Neural cell (in vitro differentiated cells): Measurements from ENCODE around the gene ARHGAP10.

ENCODE experiments used
- CTCF ChIP-seq: fragments of 450-650 bp; IDR thresholded peaks from 2 replicates; pipeline ENCODE4 v1.5.1; 2014; ENCODE audit warnings: antibody characterized with exemption, mild to moderate bottlenecking, moderate library complexity; ENCODE audit not compliant: poor library complexity, severe bottlenecking
- REST ChIP-seq: IDR thresholded peaks from 2 replicates; pipeline ENCODE4 v1.6.1; 2012; ENCODE audit warnings: borderline replicate concordance

GRCh38 chr4:147965056-147965455 is 233.2 kb downstream of the ARHGAP10 start:
- TF ChIP-seq CTCF, result no peak
- TF ChIP-seq REST, result no peak
